ENCODE data around the gene EFCAB13. TPM values are rescaled to one million over a fixed set of nuclear protein-coding genes. Genes with fewer than 3 reads are reported as not detected.
A peak's percentile ranks its signal among the peaks of the same experiment; 100 is the strongest.

The EFCAB13 gene
- polyA plus RNA-seq, 2 of the 4 experiments (the other 2 are of a cell fraction), result 2.9 to 6.0 TPM

DNA sequence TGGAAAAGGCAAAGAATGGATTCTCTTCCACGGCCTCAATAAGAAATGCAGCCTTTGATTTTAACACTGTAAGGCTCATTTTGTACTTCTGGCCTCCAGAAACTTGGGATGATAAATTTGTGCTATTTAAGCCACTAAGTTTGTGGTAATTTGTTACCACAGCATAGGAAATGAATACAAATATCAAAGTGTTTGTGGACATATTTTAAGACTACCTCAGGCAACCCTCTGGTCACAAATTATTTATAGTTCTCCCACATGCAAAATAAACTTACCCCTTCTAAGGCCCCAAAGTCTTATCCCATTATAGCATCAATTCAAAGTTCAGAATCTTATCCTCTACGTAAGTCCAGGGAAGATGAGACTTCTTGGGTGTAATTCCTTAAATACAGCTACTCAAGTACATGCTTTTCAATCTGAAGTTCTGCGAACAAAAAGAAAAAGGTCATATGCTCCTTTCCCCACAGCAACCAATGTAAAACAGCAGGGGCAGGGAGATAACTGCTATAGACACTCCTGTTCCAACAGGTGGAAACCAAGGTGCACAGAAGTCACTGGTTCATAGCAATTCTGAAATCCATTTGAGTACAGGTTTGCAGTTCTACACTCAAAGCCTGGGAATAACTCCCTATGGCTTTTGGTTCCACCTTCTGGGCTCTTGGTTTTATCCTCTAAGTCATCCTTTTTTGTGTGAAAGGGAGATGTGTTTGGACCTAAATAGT, 5.4 kb upstream of the EFCAB13 start:
- Histone ChIP-seq H3K4me3 (no peak overlapping the region), H3K27ac (no peak overlapping the region), H3K9me3 (peaks cover 25% of the 10 kb centered on the region), H3K4me1 (peaks cover 23% of the 10 kb centered on the region), H3K4me2 (no peak overlapping the region)
- DNase-seq (ENCODE audit: low read depth in 1 of 2, low spot score in 1 of 2), result no peak
- no peak for ATAC-seq
- ChIA-PET POLR2A (no interaction called here), CTCF (interaction anchor here (0.6 to 1.1 kb wide), 3 partner anchors 85 to 367 kb away, joined by 3 to 4 read pairs (median 4); no protein-coding TSS in a partner anchor)
- TF ChIP-seq, protein P1, sequence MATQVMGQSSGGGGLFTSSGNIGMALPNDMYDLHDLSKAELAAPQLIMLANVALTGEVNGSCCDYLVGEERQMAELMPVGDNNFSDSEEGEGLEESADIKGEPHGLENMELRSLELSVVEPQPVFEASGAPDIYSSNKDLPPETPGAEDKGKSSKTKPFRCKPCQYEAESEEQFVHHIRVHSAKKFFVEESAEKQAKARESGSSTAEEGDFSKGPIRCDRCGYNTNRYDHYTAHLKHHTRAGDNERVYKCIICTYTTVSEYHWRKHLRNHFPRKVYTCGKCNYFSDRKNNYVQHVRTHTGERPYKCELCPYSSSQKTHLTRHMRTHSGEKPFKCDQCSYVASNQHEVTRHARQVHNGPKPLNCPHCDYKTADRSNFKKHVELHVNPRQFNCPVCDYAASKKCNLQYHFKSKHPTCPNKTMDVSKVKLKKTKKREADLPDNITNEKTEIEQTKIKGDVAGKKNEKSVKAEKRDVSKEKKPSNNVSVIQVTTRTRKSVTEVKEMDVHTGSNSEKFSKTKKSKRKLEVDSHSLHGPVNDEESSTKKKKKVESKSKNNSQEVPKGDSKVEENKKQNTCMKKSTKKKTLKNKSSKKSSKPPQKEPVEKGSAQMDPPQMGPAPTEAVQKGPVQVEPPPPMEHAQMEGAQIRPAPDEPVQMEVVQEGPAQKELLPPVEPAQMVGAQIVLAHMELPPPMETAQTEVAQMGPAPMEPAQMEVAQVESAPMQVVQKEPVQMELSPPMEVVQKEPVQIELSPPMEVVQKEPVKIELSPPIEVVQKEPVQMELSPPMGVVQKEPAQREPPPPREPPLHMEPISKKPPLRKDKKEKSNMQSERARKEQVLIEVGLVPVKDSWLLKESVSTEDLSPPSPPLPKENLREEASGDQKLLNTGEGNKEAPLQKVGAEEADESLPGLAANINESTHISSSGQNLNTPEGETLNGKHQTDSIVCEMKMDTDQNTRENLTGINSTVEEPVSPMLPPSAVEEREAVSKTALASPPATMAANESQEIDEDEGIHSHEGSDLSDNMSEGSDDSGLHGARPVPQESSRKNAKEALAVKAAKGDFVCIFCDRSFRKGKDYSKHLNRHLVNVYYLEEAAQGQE (IDR thresholded peaks at IDR 0.05), result no peak
- TF ChIP-seq JUNB (IDR thresholded peaks at IDR 0.05) (no peak), TFCP2L1 (CRISPR knock-in tag; IDR thresholded peaks at IDR 0.05) (no peak), CBX2 (IDR thresholded peaks at IDR 0.05; ENCODE audit: borderline replicate concordance, low read depth) (no peak)
- FAIRE-seq, result no peak
- WGBS (ENCODE audit: missing lambda C conversion rate), result 82% methylated on average over 3 of the region's 3 CpGs

DNA sequence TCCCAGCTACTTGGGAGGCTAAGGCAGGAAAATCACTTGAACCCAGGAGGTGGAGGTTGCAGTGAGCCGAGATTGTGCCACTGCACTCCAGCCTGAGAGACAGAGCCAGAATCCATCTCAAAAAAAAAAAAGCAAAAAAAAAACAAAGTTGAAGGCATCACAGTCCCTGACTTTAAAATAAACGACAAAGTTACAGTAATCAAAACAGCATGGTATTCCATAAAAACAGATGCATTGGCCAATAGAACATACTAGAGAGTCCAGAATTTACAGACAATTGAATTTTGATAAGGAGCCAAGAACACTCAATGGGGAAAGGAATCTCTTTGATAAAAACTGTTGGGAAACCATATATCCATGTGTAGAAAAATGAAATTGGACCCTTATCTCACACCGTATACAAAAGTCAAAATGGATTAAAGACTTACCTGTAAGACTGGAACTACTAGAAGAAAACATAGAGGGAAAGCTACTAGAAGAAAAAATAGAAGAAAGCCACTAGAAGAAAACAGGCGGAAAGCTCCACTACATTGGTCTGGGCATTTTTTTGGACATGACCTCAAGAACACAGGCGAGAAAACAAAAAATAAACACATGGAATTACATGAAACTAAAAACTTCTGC, 2.8 kb upstream of the EFCAB13 start:
- ChIA-PET CTCF (no interaction called here), POLR2A (no interaction called here)
- ATAC-seq, result no peak
- 57% methylated on average over 5 of the region's 5 CpGs for WGBS (ENCODE audit: missing lambda C conversion rate)
- Histone ChIP-seq H3K4me1 (peaks cover 17% of the 10 kb centered on the region), H3K9me3 (peaks cover 25% of the 10 kb centered on the region), H3K4me3 (no peak overlapping the region), H3K27ac (no peak overlapping the region), H3K4me2 (no peak overlapping the region)
- FAIRE-seq, result no peak
- TF ChIP-seq HEYL (CRISPR knock-in tag; IDR thresholded peaks at IDR 0.05) (0 out of 2 replicates have a peak, but pooled peaks have one; percentile 8), CHD4 (IDR thresholded peaks at IDR 0.05; ENCODE audit: borderline replicate concordance) (peak; percentile 89), KDM1A (IDR thresholded peaks at IDR 0.05; ENCODE audit: low read depth) (peak; percentile 93; the same call in 1 of the 2 replicates), HDAC2 (IDR thresholded peaks at IDR 0.05) (peak; percentile 78), ESRRA (IDR thresholded peaks at IDR 0.05; ENCODE audit: borderline replicate concordance, low read length) (no peak), CEBPB (IDR thresholded peaks at IDR 0.05) (no peak)
- DNase-seq (ENCODE audit: low read depth in 1 of 2, low spot score in 1 of 2), result no peak

DNA sequence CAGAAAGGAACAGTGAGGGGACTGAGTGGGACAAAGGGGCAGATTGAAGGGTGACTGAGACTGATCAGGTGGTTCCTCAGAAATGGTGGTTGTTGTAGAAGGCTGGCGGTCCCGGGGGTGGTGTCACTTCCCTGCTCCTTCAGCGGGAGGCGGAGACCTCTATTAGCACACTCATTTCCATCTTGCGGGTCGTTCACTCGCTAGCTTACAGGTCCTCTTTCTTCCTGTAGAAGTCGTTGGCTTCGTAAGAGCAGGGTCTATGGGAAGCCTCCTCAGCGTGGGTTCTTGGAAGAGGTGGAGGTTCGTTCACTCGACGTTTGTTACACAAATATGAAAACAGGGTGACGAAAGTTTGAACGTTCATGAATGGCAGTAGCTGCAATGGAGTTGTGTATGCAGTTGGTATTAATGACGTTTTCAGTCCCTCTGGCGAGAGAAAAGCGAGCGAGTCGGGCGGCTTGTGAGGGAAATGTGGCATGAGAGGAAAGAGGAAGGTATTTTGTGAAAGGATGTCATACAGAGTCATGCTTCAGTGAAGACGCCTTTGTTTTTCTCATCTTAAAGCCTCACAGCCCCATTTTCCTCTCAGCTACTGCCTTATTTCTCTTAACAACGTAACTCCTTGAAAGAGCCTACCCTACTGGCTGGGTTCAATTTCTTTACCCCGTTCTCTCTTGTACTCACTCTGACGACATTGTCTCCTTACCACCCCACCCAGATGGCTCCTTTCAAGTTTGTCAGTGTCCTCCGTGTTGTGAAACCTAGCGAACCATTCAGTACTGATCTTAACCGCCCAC, 667 bp downstream of the EFCAB13 start:
- ATAC-seq (peak; percentile 79 to 83), DNase-seq (ENCODE audit: low read depth in 1 of 2, low spot score in 1 of 2) (peak; percentile 53 to 81), FAIRE-seq (no peak)
- Histone ChIP-seq H3K4me3 (peak overlapping the region; percentile 80), H3K4me2 (peak overlapping the region; percentile 98), H3K9me3 (peaks cover 18% of the 10 kb centered on the region), H3K27ac (peak overlapping the region; percentile 91 to 97), H3K4me1 (peaks cover 10% of the 10 kb centered on the region; the same call in 2 of the 3 replicates)
- ChIA-PET POLR2A (interaction anchor here (0.6 to 2.4 kb wide), 16 partner anchors 9 to 325 kb away, joined by 3 to 10 read pairs (median 4); partner anchors contain the start of genes CDC27 and KPNB1), CTCF (interaction anchor here (0.5 to 2.7 kb wide), 13 partner anchors 9 to 431 kb away, joined by 3 to 13 read pairs (median 4); no protein-coding TSS in a partner anchor)
- WGBS (ENCODE audit: missing lambda C conversion rate), result under 1% methylated on average over 28 of the region's 28 CpGs
- TF ChIP-seq, protein P2, sequence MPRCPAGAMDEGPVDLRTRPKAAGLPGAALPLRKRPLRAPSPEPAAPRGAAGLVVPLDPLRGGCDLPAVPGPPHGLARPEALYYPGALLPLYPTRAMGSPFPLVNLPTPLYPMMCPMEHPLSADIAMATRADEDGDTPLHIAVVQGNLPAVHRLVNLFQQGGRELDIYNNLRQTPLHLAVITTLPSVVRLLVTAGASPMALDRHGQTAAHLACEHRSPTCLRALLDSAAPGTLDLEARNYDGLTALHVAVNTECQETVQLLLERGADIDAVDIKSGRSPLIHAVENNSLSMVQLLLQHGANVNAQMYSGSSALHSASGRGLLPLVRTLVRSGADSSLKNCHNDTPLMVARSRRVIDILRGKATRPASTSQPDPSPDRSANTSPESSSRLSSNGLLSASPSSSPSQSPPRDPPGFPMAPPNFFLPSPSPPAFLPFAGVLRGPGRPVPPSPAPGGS (IDR thresholded peaks at IDR 0.05), result no peak; the same call in 2 of the 3 replicates
- TF ChIP-seq ZFP36 (IDR thresholded peaks at IDR 0.05; ENCODE audit: borderline replicate concordance, partially characterized antibody) (no peak), MAZ (IDR thresholded peaks at IDR 0.05; ENCODE audit: borderline replicate concordance, low read depth, low read length) (no peak), ZSCAN20 (CRISPR knock-in tag; IDR thresholded peaks at IDR 0.05) (no peak), HOXA7 (CRISPR knock-in tag; IDR thresholded peaks at IDR 0.05) (peak; percentile 42; the same call in 1 of the 2 replicates), BHLHE40 (IDR thresholded peaks at IDR 0.05; ENCODE audit: low read depth, low read length) (no peak), JUNB (IDR thresholded peaks at IDR 0.05) (no peak), TFCP2L1 (CRISPR knock-in tag; IDR thresholded peaks at IDR 0.05) (no peak), GATA3 (IDR thresholded peaks at IDR 0.05; ENCODE audit: borderline replicate concordance) (no peak), HOXB13 (CRISPR knock-in tag; IDR thresholded peaks at IDR 0.05; ENCODE audit: low read depth) (0 out of 2 replicates have a peak, but pooled peaks have one; percentile 12), EP300 (IDR thresholded peaks at IDR 0.05) (no peak)
- TF ChIP-seq, protein P3, sequence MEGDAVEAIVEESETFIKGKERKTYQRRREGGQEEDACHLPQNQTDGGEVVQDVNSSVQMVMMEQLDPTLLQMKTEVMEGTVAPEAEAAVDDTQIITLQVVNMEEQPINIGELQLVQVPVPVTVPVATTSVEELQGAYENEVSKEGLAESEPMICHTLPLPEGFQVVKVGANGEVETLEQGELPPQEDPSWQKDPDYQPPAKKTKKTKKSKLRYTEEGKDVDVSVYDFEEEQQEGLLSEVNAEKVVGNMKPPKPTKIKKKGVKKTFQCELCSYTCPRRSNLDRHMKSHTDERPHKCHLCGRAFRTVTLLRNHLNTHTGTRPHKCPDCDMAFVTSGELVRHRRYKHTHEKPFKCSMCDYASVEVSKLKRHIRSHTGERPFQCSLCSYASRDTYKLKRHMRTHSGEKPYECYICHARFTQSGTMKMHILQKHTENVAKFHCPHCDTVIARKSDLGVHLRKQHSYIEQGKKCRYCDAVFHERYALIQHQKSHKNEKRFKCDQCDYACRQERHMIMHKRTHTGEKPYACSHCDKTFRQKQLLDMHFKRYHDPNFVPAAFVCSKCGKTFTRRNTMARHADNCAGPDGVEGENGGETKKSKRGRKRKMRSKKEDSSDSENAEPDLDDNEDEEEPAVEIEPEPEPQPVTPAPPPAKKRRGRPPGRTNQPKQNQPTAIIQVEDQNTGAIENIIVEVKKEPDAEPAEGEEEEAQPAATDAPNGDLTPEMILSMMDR (IDR thresholded peaks at IDR 0.05), result no peak
- TF ChIP-seq, protein P4, sequence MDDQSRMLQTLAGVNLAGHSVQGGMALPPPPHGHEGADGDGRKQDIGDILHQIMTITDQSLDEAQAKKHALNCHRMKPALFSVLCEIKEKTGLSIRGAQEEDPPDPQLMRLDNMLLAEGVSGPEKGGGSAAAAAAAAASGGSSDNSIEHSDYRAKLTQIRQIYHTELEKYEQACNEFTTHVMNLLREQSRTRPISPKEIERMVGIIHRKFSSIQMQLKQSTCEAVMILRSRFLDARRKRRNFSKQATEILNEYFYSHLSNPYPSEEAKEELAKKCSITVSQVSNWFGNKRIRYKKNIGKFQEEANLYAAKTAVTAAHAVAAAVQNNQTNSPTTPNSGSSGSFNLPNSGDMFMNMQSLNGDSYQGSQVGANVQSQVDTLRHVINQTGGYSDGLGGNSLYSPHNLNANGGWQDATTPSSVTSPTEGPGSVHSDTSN (IDR thresholded peaks at IDR 0.05), result peak; percentile 22; the same call in 1 of the 2 replicates

All from A549 (cell line).